ENCODE results near the gene EYA2.

GRCh38 chr20:47144463-47144862 lies 249.8 kb downstream of the EYA2 start:
- TF ChIP-seq YY1 (IDR thresholded peaks at IDR 0.05; ENCODE audit: insufficient read depth, insufficient read length) = no peak
- TF ChIP-seq ZNF274 (IDR thresholded peaks at IDR 0.05; ENCODE audit: low read depth, low read length) = no peak
